Kidney epithelial cell (primary cell): ENCODE measurements around the gene ETNK1. TPM values are rescaled to one million over a fixed set of nuclear protein-coding genes. Genes with fewer than 3 reads are reported as not detected.

Source experiments
- DNase-seq: peaks from one replicate; pipeline ENCODE4 v3.0.0-alpha.2; 2010; ENCODE audit warnings: low read depth
- H3K27me3 ChIP-seq: 2 replicates; pipeline ENCODE4 v1.6.0; 2011; ENCODE audit warnings: low read length; ENCODE audit not compliant: control insufficient read depth, insufficient read depth
- H3K36me3 ChIP-seq: 2 replicates; pipeline ENCODE4 v1.5.1; 2011; ENCODE audit warnings: low read length; ENCODE audit not compliant: control insufficient read depth, insufficient read depth
- H3K4me3 ChIP-seq: 2 replicates; pipeline ENCODE4 v1.5.1; 2011; ENCODE audit warnings: low read depth, mild to moderate bottlenecking, control low read depth, low read length
- CTCF ChIP-seq: IDR thresholded peaks from 2 replicates; pipeline ENCODE4 v1.5.1; 2011; ENCODE audit warnings: mild to moderate bottlenecking, moderate library complexity, low read length, control low read depth, inconsistent platforms; ENCODE audit not compliant: insufficient read depth, poor library complexity, severe bottlenecking
- total RNA-seq: library from RNA; depleted of rRNA; stranded (reverse); fragments of >200 nt; gene quantifications from 2 replicates; pipeline ENCODE4 v1.2.3, GENCODE V29; 2015

ETNK1 gene
- total RNA-seq, 1 donor from 2014 or later, result 27.4 TPM

GRCh38 chr12:22738945-22739344 is 114.0 kb downstream of the ETNK1 start:
- H3K4me3 ChIP-seq, result no peak overlapping the region
- no peaks in the 10 kb centered on the region for H3K27me3 ChIP-seq
- no peaks in the 10 kb centered on the region for H3K36me3 ChIP-seq
- DNase-seq, result no peak
- no peak for TF ChIP-seq CTCF

Other genes starting within 250 kb of the ETNK1 start
- gene C2CD5, start 80.6 kb upstream of the ETNK1 start, total RNA-seq, result 15.1 and 19.3 TPM in 2 replicates